Measurements from ENCODE around the gene PTPRQ. TPM values are rescaled to one million over a fixed set of nuclear protein-coding genes. Genes with fewer than 3 reads are reported as not detected.

The PTPRQ gene
- total and polyA plus RNA-seq, 2 of the 8 experiments (the other 6 are each of a cell fraction or from before 2014, with no cell fraction given): not detected

DNA sequence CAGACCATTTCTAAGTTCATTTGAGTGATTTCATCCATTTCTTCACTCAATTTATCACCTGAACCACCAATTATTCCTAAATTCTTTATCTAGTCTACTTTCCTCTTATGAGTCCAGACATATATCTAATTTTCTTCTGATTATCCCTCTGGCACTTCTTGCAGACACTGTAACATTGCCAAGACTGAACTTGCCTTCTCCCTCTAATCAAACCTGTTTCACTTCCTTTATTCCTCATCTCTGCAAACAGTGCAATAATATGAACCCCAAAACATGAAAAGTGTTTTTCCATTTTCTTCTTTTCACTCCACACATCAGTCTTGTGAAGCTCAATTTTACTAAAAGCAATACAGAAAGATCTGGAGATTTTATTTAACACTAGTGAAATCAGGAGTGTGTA lies 37.8 kb upstream of the PTPRQ start:
- H2BK120ac ChIP-seq (replicated peaks; ENCODE audit: low read depth, low read length): no peak overlapping the region
- H3K27me3 ChIP-seq (replicated peaks in 1 of 4; ENCODE audit: control insufficient read depth in 3 of 4, extremely low read depth in 1 of 4, insufficient read depth in 3 of 4, low read length in 3 of 4): no peaks in the 10 kb centered on the region
- H4K20me1 ChIP-seq (replicated peaks in 1 of 2; ENCODE audit: control insufficient read depth in 1 of 2, insufficient read depth in 2 of 2, low read length in 2 of 2): no peaks in the 10 kb centered on the region
- no peak overlapping the region for H2BK20ac ChIP-seq (ENCODE audit: low read length)
- H3K56ac ChIP-seq (replicated peaks; ENCODE audit: insufficient read length, low read depth, low read length): no peak overlapping the region
- no peaks in the 10 kb centered on the region for H3K79me2 ChIP-seq (ENCODE audit: control insufficient read depth in 1 of 2, insufficient read depth in 2 of 2, low read length in 2 of 2)
- H3K4me3 ChIP-seq (ENCODE audit: extremely low read depth in 1 of 4, insufficient read depth in 2 of 4, low read depth in 3 of 4, low read length in 4 of 4): no peak overlapping the region
- no peaks in the 10 kb centered on the region for H3K79me1 ChIP-seq (ENCODE audit: low read depth, low read length)
- no peak overlapping the region for H4K91ac ChIP-seq (replicated peaks; ENCODE audit: insufficient read length, low read length)
- no peaks in the 10 kb centered on the region for H3K23me2 ChIP-seq (ENCODE audit: low read depth, low read length)
- no peak overlapping the region for H3K9ac ChIP-seq (replicated peaks in 1 of 4; ENCODE audit: extremely low read depth in 1 of 4, low read depth in 3 of 4, low read length in 3 of 4)
- no peaks in the 10 kb centered on the region for H3K36me3 ChIP-seq (ENCODE audit: control insufficient read depth in 2 of 4, insufficient read depth in 4 of 4, low read length in 3 of 4)
- H3K4me1 ChIP-seq (replicated peaks in 1 of 4; ENCODE audit: control insufficient read depth in 3 of 4, insufficient read depth in 4 of 4, low read length in 3 of 4): no peaks in the 10 kb centered on the region
- H4K8ac ChIP-seq (ENCODE audit: extremely low read depth, insufficient read depth, low read length): no peak overlapping the region
- CTCF ChIA-PET (ENCODE audit: partially characterized antibody): no interaction called here
- H2BK12ac ChIP-seq (ENCODE audit: low read depth, low read length): no peak overlapping the region
- no peak overlapping the region for H3K4me2 ChIP-seq (ENCODE audit: insufficient read depth in 1 of 2, low read depth in 2 of 2, low read length in 2 of 2)
- H3K23ac ChIP-seq (ENCODE audit: insufficient read length): no peak overlapping the region
- DNase-seq (ENCODE audit: low read depth in 1 of 2, low spot score in 2 of 2): no peak
- H4K5ac ChIP-seq (ENCODE audit: insufficient read length, low read depth, low read length): no peak overlapping the region
- no peak overlapping the region for H3K14ac ChIP-seq (ENCODE audit: insufficient read length)
- H2AFZ ChIP-seq (ENCODE audit: low read length): no peak overlapping the region
- no peak for FAIRE-seq
- H2AK5ac ChIP-seq (ENCODE audit: low read depth, low read length): no peak overlapping the region
- H3K9me3 ChIP-seq (ENCODE audit: insufficient read depth in 2 of 2, low read depth in 1 of 2, low read length in 1 of 2): no peaks in the 10 kb centered on the region
- no peak overlapping the region for H3K18ac ChIP-seq (ENCODE audit: extremely low read depth, low read length)
- no peak overlapping the region for H3K27ac ChIP-seq (ENCODE audit: low read depth, low read length)
- POLR2A ChIA-PET (ENCODE audit: partially characterized antibody): no interaction called here
- H3K4ac ChIP-seq (replicated peaks; ENCODE audit: insufficient read length, low read depth, low read length): no peak overlapping the region
- H2BK15ac ChIP-seq (ENCODE audit: low read length): no peak overlapping the region
- no peak overlapping the region for H2BK5ac ChIP-seq (ENCODE audit: low read depth, low read length)
- no peak for TF ChIP-seq POLR2A (IDR thresholded peaks at IDR 0.05; ENCODE audit: control extremely low read depth in 1 of 2, low read depth in 2 of 2, low read length in 2 of 2)
- no peak for TF ChIP-seq GTF2F1 (IDR thresholded peaks at IDR 0.05; ENCODE audit: borderline replicate concordance, low read depth, low read length)
- no peak for TF ChIP-seq SIRT6 (IDR thresholded peaks at IDR 0.05; ENCODE audit: low read length)
- TF ChIP-seq KDM4A (IDR thresholded peaks at IDR 0.05; ENCODE audit: low read depth, low read length, severe bottlenecking): no peak
- TF ChIP-seq ZNF274 (IDR thresholded peaks at IDR 0.05; ENCODE audit: borderline replicate concordance, extremely low read depth, low read length): no peak
- TF ChIP-seq CHD1 (IDR thresholded peaks at IDR 0.05; ENCODE audit: low read depth, low read length): no peak
- TF ChIP-seq TEAD4 (IDR thresholded peaks at IDR 0.05; ENCODE audit: low read depth, low read length): no peak
- TF ChIP-seq SP2 (IDR thresholded peaks at IDR 0.05; ENCODE audit: low read length): no peak
- no peak for TF ChIP-seq RXRA (IDR thresholded peaks at IDR 0.05; ENCODE audit: insufficient read depth, low read depth, low read length)
- no peak for TF ChIP-seq SP4 (IDR thresholded peaks at IDR 0.05; ENCODE audit: low read length)
- TF ChIP-seq, protein P1, sequence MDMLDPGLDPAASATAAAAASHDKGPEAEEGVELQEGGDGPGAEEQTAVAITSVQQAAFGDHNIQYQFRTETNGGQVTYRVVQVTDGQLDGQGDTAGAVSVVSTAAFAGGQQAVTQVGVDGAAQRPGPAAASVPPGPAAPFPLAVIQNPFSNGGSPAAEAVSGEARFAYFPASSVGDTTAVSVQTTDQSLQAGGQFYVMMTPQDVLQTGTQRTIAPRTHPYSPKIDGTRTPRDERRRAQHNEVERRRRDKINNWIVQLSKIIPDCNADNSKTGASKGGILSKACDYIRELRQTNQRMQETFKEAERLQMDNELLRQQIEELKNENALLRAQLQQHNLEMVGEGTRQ (IDR thresholded peaks at IDR 0.05; ENCODE audit: low read length): no peak
- TF ChIP-seq CBX8 (IDR thresholded peaks at IDR 0.05; ENCODE audit: borderline replicate concordance, low read depth, low read length): no peak
- no peak for TF ChIP-seq EGR1 (IDR thresholded peaks at IDR 0.05; ENCODE audit: borderline replicate concordance, low read depth, low read length)
- TF ChIP-seq POU5F1 (IDR thresholded peaks at IDR 0.05; ENCODE audit: low read depth, low read length): no peak
- no peak for TF ChIP-seq YY1 (IDR thresholded peaks at IDR 0.05; ENCODE audit: low read depth, low read length)
- no peak for TF ChIP-seq BCL11A (IDR thresholded peaks at IDR 0.05; ENCODE audit: low read depth in 2 of 2, low read length in 2 of 2)

Measured in H1 (cell line).